Measurements from ENCODE around the gene MAP1A. TPM values are rescaled to one million over a fixed set of nuclear protein-coding genes. Genes with fewer than 3 reads are reported as not detected.

The MAP1A gene
- total RNA-seq (2016; rRNA removed; fragmentation: Illumina TruSeq; extraction: Trizol) (0.06 and 0.07 TPM in 2 replicates), polyA plus RNA-seq (2011; rRNA removed) (under 0.01 and 0.01 TPM in 2 replicates), polyA minus RNA-seq (2011; rRNA and poly(A)+ RNA removed; ENCODE audit: low replicate concordance) (0.02 and 2.8 TPM in 2 replicates), Bru-seq, nascent RNA (percentile 11 among the genes with signal in this experiment), BruChase-seq, experiment 1, labeled RNA remaining after a 6-hour chase (percentile 11 among the genes with signal in this experiment), BruChase-seq, experiment 2, labeled RNA remaining after a 2-hour chase (percentile 10 among the genes with signal in this experiment)
- not detected in 2 replicates for total RNA-seq (2016; cell fraction: cytosol; rRNA removed; fragmentation: Illumina TruSeq; extraction: Trizol; ENCODE audit: low read depth)
- 0.03 and 0.04 TPM in 2 replicates for total RNA-seq (2016; cell fraction: insoluble cytoplasmic fraction; rRNA removed; fragmentation: Illumina TruSeq; extraction: Trizol)
- not detected in 2 replicates for total RNA-seq (2016; cell fraction: membrane; rRNA removed; fragmentation: Illumina TruSeq; extraction: Trizol)
- 0.09 and 0.13 TPM in 2 replicates for total RNA-seq (2016; cell fraction: nucleus; rRNA removed; fragmentation: Illumina TruSeq; extraction: Trizol)
- under 0.01 TPM in 2 replicates for polyA plus RNA-seq (2011; cell fraction: cytosol; rRNA removed)
- 0.02 TPM in 1 of 2 replicates, not detected in the other for polyA plus RNA-seq (2011; cell fraction: nucleus; rRNA removed)
- polyA plus RNA-seq (2012), result 0.01 TPM in 1 of 2 replicates, not detected in the other
- polyA plus RNA-seq (2016; cell fraction: cytosol; fragmentation: Illumina TruSeq; extraction: Trizol; ENCODE audit: low read depth), result 0.01 TPM in 2 replicates
- polyA plus RNA-seq (2016; cell fraction: insoluble cytoplasmic fraction; fragmentation: Illumina TruSeq; extraction: Trizol; ENCODE audit: low read depth), result 0.03 and 0.05 TPM in 2 replicates
- polyA plus RNA-seq (2016; cell fraction: membrane; fragmentation: Illumina TruSeq; extraction: Trizol; ENCODE audit: low read depth), result not detected in 2 replicates
- 0.05 and 0.09 TPM in 2 replicates for polyA plus RNA-seq (2016; cell fraction: nucleus; fragmentation: Illumina TruSeq; extraction: Trizol; ENCODE audit: insufficient read depth, low read depth)
- polyA minus RNA-seq (2011; cell fraction: cytosol; rRNA and poly(A)+ RNA removed), result 0.09 TPM in 1 of 2 replicates, not detected in the other
- polyA minus RNA-seq (2011; cell fraction: nucleus; rRNA and poly(A)+ RNA removed), result not detected in 2 replicates
- long read RNA-seq, experiment 1, result 0 reads
- long read RNA-seq, experiment 2, result 0 reads

GRCh38 chr15:43517354-43518196, at the start of gene MAP1A:
Gene MAP1A, plus strand, starts transcription at chr15:43517608. Its CDS starts 3,866 bp downstream, at chr15:43521474.
- intact Hi-C loops (cut with micrococcal nuclease; ENCODE audit: unreplicated experiment) (no loop called here), in situ Hi-C loops (cut with HindIII; ENCODE audit: extremely low pct_ligation_motif_present, low pct_unique_long_range_greater_than_20kb) (loop anchor here (10.0 kb wide), 1 partner anchor 257 kb away; the partner anchor contains the start of gene ELL3)
- no peak for TF ChIP-seq NCOA1 (CRISPR knock-in tag; IDR thresholded peaks at IDR 0.05)
- TF ChIP-seq ZNF652 (CRISPR knock-in tag; IDR thresholded peaks at IDR 0.05; ENCODE audit: borderline replicate concordance, low read depth), result 0 out of 2 replicates have a peak, but pooled peaks have one; percentile 41
- TF ChIP-seq CCAR2 (optimal IDR thresholded peaks at IDR 0.05; ENCODE audit: low read depth, low read length), result no peak
- no TSS peak for BruUV-seq (replicated peaks)
- Histone ChIP-seq H3K9ac (ENCODE audit: insufficient read depth, low read depth, low read length) (no peak within 1 kb of the TSS), H2AFZ (ENCODE audit: low read length) (no peak within 1 kb of the TSS), H3K9me3 (ENCODE audit: low read length) (no peaks in the 10 kb centered on the region), H3K27ac (ENCODE audit: extremely low read length, insufficient read depth, low read length) (no peak within 1 kb of the TSS), H3K79me2 (ENCODE audit: insufficient read depth, low read length) (no peaks in the 10 kb centered on the region), H3K36me3 (replicated peaks in 1 of 2; ENCODE audit: control insufficient read depth in 1 of 2, insufficient read depth in 2 of 2, low read length in 2 of 2) (no peaks in the 10 kb centered on the region), H3K4me1 (ENCODE audit: insufficient read depth, low read length) (peaks cover 19% of the 10 kb centered on the region), H3K4me3 (replicated peaks in 1 of 3; ENCODE audit: insufficient read depth in 1 of 3, low read depth in 2 of 3, low read length in 3 of 3) (peak within 1 kb of the TSS; percentile 20 to 57 (median 31); a peak in 4 of 6 replicates), H4K20me1 (ENCODE audit: insufficient read depth, low read length) (no peaks in the 10 kb centered on the region), H3K27me3 (ENCODE audit: control insufficient read depth in 1 of 2, insufficient read depth in 2 of 2, low read length in 2 of 2) (peaks cover 10 to 60% of the 10 kb centered on the region in 2 experiments), H3K4me2 (ENCODE audit: low read depth, low read length) (peak within 1 kb of the TSS; percentile 64)
- ChIA-PET CTCF (ENCODE audit: low intra/inter-chr PET ratio, low total read pairs) (interaction anchor here (1.0 kb wide), 1 partner anchor 35 kb away, joined by 3 read pairs; no protein-coding TSS in a partner anchor), POLR2A (interaction anchor here (0.6 kb wide), 1 partner anchor 9 kb away, joined by 3 read pairs; no protein-coding TSS in a partner anchor)
- 3% methylated on average over 11 of the region's 15 CpGs for WGBS (ENCODE audit: low lambda C conversion rate)
- FAIRE-seq (no peak), ATAC-seq (peak; percentile 84), DNase-seq (ENCODE audit: low spot score) (no peak)

Measured in HepG2 (cell line).